ENCODE measurements around the gene RNF208.

DNA sequence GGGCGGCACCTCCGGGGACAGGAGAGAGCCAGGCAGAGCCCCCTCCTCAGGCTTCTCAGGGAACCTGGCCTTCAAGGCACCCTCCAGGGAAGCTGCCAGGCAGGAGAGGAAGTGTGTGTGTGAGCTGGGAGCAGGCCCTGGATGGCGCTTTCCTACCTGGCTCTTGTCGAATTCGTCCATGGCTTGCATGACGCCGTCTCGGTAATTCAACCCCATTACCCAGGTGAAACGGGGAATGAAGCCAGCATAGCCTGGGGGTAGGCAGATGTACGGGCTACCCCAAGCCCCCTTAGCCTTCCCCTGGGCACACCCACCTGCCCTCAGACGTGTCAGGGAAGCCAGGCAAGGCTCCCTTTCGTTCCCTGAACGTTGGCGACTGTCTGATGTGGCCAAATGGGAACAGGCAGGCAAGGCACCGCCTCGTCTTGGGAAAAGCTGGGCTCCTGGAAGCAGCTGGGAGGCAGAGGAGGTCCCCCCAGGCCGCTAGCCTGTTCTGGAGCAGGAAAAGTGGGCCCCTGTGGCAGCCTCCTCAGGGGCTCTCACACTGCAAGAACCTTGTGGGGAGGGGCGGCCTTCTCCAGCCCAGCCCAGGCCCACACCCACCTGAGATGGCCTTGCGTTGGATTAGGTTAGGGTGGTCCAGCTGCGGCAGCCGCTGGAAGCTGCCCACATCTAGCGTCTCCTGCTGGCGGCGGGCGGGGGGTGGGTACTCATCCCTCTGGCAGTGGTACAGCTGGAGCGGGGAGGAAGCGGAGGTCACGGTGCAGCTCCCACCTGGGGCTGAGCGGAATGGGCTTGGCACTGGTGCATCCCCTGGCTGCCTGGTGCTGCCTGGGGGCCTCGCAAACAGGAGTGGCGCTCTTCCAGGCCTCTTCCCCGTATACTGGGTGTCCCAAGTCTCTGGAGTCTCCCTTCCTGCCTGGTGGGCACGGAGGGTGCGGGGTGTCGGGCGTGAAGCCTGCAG, 22.7 kb upstream of the RNF208 start:
- TF ChIP-seq, protein P1, sequence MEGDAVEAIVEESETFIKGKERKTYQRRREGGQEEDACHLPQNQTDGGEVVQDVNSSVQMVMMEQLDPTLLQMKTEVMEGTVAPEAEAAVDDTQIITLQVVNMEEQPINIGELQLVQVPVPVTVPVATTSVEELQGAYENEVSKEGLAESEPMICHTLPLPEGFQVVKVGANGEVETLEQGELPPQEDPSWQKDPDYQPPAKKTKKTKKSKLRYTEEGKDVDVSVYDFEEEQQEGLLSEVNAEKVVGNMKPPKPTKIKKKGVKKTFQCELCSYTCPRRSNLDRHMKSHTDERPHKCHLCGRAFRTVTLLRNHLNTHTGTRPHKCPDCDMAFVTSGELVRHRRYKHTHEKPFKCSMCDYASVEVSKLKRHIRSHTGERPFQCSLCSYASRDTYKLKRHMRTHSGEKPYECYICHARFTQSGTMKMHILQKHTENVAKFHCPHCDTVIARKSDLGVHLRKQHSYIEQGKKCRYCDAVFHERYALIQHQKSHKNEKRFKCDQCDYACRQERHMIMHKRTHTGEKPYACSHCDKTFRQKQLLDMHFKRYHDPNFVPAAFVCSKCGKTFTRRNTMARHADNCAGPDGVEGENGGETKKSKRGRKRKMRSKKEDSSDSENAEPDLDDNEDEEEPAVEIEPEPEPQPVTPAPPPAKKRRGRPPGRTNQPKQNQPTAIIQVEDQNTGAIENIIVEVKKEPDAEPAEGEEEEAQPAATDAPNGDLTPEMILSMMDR (conservative IDR thresholded peaks at IDR 0.05; ENCODE audit: low read depth in 2 of 2): peak in 1 of 2 experiments; percentile 18; a peak in 2 of 4 replicates
- TF ChIP-seq EZH2 (IDR thresholded peaks at IDR 0.05; ENCODE audit: low read depth, unreplicated experiment) (no peak), ZNF331 (CRISPR knock-in tag; IDR thresholded peaks at IDR 0.05; ENCODE audit: low read depth) (no peak), CREB1 (CRISPR knock-in tag; IDR thresholded peaks at IDR 0.05; ENCODE audit: low read depth) (no peak)

All from GM23338 (cell line).